ENCODE data around the gene DNAH17. TPM values are rescaled to one million over a fixed set of nuclear protein-coding genes. Genes with fewer than 3 reads are reported as not detected.
A peak's percentile ranks its signal among the peaks of the same experiment; 100 is the strongest.

DNAH17 gene
- total RNA-seq, 1 donor: not detected

DNA sequence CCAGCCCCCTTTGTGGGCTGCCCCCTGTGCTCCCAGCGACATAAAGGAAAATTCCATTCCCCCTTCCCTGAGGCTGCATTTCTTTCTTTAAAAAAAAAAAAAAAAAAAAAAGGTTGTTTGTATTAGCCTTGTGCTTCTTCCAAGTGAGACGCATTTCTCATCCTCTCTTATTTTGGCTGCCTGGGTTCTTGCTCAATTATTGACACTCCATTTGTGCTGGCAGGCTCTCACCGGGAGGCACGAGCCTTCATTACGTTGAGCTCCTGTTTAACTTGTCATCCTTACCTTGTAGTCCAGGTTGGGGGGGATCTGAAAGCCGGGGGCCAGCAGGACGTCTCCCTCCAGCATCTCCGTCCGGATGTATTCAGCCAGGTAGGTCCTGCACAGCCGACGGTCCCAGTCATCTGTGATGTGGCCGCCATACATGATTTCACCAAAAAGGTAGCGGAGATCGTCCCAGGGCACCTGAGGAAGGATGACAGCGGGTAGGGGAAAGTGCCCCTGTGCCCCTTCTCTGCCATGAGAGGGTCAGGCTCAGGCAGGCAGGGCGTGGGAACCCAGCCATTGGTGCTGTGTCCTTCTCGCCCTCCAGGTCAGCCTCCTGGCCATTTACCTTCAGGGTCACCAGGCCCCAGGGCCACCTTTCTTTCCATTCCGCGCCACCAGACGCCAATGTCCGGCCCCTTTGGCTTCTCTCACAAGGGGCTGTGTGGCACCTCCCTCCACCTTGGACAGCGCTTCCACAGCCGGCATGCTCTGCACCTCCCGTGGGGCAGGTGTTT, 148.2 kb downstream of the DNAH17 start:
- DNase-seq (ENCODE audit: low read depth): peak; percentile 37
- TF ChIP-seq, protein P1, sequence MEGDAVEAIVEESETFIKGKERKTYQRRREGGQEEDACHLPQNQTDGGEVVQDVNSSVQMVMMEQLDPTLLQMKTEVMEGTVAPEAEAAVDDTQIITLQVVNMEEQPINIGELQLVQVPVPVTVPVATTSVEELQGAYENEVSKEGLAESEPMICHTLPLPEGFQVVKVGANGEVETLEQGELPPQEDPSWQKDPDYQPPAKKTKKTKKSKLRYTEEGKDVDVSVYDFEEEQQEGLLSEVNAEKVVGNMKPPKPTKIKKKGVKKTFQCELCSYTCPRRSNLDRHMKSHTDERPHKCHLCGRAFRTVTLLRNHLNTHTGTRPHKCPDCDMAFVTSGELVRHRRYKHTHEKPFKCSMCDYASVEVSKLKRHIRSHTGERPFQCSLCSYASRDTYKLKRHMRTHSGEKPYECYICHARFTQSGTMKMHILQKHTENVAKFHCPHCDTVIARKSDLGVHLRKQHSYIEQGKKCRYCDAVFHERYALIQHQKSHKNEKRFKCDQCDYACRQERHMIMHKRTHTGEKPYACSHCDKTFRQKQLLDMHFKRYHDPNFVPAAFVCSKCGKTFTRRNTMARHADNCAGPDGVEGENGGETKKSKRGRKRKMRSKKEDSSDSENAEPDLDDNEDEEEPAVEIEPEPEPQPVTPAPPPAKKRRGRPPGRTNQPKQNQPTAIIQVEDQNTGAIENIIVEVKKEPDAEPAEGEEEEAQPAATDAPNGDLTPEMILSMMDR (IDR thresholded peaks at IDR 0.05; ENCODE audit: insufficient read depth, low read depth, low read length): no peak
- no peak overlapping the region for H3K4me3 ChIP-seq (ENCODE audit: low read depth, low read length)

DNA sequence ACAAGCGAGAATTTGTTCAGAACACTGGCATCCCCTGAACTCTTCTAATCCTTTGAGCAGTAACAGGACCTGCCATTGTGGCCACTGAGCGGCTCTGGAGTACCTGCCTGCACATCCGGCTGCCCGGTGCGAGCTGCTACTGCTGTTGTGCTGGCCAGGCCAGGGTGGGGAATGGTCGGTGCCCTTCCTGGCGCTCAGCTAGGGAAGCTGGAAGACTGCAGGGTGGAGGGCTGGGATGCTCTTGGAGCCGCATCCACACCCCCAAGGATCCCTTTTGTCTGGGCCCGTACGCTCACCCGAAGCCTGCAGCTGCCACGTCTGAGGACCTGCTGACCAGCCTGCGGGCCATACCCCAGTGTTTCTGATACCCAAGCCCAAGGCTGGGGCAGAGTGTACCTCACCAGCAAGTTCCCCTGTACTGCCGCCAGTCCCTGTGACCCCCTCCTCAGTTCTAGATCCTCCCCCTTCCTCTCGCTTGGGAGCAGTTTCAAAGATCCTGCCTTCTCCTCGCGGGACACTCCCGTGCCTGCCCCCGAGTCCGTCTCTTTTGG, 149.1 kb downstream of the DNAH17 start:
- DNase-seq (ENCODE audit: low read depth): no peak
- TF ChIP-seq, protein P1 (IDR thresholded peaks at IDR 0.05; ENCODE audit: insufficient read depth, low read depth, low read length): no peak
- no peak overlapping the region for H3K4me3 ChIP-seq (ENCODE audit: low read depth, low read length)

DNA sequence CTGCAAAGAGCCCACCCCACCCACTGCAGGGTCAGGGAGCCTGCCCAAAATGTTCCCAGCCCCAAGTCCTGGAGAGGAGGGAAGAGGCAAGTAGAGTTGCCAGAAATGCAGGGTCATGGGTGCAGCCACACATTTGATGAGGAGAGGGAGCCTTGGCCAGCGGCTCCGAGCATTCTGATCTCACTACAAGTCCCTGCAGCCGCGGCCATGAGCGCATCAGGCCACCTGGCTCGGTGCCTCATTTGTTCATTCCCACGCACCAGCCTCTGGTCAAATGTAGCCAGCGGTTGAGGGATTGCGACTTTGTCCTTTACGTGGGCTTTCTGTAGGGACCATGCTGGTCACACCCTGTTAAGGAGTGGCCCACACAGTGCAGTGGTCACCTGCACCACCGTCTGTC, 150.1 kb downstream of the DNAH17 start:
- TF ChIP-seq, protein P1 (IDR thresholded peaks at IDR 0.05; ENCODE audit: insufficient read depth, low read depth, low read length): no peak
- DNase-seq (ENCODE audit: low read depth): no peak
- H3K4me3 ChIP-seq (ENCODE audit: low read depth, low read length): no peak overlapping the region

DNA sequence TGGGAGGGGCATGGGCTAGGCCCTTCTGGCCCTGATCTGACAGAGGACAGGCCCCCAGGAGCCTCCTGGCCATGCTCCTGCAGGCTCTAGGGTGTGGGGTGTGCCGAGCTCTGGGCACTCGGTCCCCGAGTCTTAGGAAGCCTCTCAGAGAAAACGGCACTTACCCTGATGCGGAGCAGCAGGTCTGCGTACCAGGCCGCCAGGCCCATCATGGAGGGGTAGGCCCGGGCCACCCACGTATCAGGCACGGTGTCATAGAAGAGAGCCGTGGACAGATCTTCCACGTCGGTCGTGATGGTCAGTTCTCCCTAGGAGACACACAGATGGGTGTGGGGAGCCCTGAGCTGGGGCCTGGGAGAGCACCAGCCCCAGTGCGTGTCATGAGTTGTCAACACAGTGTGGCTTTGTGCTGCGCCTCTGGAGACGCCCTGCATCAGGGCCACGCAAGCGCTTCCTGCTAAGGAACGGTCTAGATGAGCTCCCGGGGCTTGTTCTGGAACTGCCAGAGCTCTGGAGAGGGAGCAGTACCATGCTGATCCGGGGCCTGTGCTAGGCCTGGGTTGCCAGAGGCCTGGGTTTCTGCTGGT, 150.8 kb downstream of the DNAH17 start:
- H3K4me3 ChIP-seq (ENCODE audit: low read depth, low read length): no peak overlapping the region
- TF ChIP-seq, protein P1 (IDR thresholded peaks at IDR 0.05; ENCODE audit: insufficient read depth, low read depth, low read length): no peak
- no peak for DNase-seq (ENCODE audit: low read depth)

DNA sequence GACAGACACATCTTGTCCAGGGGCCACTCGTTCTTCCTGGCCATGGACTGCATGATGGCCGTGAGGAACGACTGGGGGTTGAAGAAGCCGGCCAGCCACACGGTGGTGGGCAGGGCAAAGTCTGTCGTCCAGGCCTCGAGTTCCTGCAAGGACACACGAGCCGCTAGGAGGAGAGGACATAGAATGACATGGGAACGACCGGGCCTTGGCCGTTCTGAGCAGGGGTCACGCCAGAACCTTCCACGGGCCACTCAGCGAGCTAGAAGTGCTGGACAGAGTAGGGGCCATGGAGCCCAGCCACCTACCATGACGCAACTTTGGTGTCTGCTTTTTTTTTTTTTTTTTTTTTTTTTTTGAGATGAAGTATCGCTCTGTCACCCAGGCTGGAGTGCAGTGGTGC, 151.8 kb downstream of the DNAH17 start:
- DNase-seq (ENCODE audit: low read depth): no peak
- TF ChIP-seq, protein P1 (IDR thresholded peaks at IDR 0.05; ENCODE audit: insufficient read depth, low read depth, low read length): no peak
- H3K4me3 ChIP-seq (ENCODE audit: low read depth, low read length): no peak overlapping the region

DNA sequence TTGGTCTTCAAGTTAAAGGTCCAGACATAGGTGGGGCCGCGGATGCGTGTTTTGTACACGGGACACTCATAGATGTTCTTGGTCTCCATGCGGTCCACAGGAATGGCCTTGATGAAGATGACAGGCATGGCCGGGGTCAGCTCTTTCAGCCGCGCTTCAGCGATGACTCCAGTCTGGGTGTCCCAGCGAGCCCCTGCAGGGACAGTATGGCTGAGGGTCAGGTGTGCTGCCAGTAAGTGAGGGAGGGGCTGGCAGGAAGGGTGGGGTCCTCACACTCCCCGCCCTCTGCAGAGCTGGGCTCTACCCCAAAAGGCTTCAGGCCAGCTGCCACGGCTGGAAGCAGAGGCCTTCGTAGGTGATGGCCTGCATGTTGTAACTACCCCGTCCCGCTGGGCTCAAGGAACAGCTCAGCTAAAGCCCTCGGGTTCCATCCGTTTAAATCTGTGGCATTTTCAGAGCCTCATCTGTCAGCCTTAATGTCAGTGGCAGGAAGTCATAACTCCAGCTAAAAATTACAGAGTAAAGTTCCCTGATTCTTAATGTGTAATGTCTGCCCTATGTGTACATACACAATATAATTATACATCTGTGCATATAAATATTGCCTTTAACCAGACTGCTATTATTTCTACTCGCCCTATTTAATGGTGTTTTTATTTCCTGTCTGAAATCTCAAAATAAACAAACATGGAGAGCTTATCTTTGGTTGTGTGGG, 153.1 kb downstream of the DNAH17 start:
- TF ChIP-seq, protein P1 (IDR thresholded peaks at IDR 0.05; ENCODE audit: insufficient read depth, low read depth, low read length): no peak
- DNase-seq (ENCODE audit: low read depth): peak; percentile 33
- H3K4me3 ChIP-seq (ENCODE audit: low read depth, low read length): no peak overlapping the region

All from fibroblast of villous mesenchyme (primary cell).